GM12873 (cell line): ENCODE results near the gene C1QB.

ENCODE experiments used
- TF ChIP-seq, protein P1 (sequence below): IDR thresholded peaks from 2 replicates; pipeline ENCODE4 v1.5.1; 2012; ENCODE audit warnings: low read depth, mild to moderate bottlenecking, moderate library complexity, low read length, control low read depth; ENCODE audit not compliant: insufficient read depth; ENCODE audit errors: missing control alignments

The C1QB gene

GRCh38 chr1:22654692-22655091 is 1.7 kb downstream of the C1QB start:
- TF ChIP-seq, protein P1, sequence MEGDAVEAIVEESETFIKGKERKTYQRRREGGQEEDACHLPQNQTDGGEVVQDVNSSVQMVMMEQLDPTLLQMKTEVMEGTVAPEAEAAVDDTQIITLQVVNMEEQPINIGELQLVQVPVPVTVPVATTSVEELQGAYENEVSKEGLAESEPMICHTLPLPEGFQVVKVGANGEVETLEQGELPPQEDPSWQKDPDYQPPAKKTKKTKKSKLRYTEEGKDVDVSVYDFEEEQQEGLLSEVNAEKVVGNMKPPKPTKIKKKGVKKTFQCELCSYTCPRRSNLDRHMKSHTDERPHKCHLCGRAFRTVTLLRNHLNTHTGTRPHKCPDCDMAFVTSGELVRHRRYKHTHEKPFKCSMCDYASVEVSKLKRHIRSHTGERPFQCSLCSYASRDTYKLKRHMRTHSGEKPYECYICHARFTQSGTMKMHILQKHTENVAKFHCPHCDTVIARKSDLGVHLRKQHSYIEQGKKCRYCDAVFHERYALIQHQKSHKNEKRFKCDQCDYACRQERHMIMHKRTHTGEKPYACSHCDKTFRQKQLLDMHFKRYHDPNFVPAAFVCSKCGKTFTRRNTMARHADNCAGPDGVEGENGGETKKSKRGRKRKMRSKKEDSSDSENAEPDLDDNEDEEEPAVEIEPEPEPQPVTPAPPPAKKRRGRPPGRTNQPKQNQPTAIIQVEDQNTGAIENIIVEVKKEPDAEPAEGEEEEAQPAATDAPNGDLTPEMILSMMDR, result peak; percentile 46

DNA sequence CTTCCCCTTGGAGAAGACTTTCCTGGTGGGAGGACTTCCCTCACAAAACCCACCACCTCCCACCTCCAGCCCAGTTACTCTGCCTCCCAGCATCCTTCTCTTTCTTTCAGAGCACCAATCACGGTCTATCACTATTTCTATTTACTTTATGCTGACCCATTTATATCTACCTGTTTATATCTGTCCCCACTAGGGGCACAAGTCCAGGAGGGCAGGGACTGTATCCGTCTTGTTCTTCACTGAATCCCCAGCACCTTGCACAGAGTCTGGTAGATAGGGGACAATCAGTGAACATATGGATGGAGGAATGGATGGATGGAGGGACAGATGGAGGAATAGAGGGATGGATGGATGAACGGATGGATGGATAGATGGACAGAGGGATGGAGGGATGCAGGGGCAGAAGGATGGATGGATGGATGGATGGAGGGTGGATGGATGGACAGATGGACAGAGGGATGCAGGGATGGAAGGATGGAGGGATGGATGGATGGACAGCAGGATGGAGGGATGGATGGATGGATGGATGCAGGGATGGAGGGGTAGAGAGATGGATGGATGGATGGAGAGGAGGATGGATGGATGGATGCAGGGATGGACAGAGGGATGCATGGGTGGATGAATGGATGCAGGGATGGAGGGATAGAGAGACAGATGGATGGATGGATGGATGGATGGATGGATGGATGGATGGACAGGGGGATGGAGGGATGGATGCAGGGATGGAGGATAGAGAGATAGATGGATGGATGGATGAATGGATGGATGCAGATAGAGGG is 5.5 kb downstream of the C1QB start:
- TF ChIP-seq, protein P1, result peak; percentile 31

DNA sequence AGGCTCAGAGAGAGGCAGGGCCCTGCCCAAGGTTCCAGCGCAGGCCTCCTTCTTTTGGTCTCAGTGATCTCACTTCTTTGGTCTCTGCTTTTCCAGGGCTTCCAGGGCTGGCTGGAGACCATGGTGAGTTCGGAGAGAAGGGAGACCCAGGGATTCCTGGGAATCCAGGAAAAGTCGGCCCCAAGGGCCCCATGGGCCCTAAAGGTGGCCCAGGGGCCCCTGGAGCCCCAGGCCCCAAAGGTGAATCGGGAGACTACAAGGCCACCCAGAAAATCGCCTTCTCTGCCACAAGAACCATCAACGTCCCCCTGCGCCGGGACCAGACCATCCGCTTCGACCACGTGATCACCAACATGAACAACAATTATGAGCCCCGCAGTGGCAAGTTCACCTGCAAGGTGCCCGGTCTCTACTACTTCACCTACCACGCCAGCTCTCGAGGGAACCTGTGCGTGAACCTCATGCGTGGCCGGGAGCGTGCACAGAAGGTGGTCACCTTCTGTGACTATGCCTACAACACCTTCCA is 7.7 kb downstream of the C1QB start:
- TF ChIP-seq, protein P1, result no peak

GRCh38 chr1:22661880-22662279 is 8.8 kb downstream of the C1QB start:
- TF ChIP-seq, protein P1, result no peak

GRCh38 chr1:22662318-22662717 is 9.3 kb downstream of the C1QB start:
- TF ChIP-seq, protein P1, result no peak

DNA sequence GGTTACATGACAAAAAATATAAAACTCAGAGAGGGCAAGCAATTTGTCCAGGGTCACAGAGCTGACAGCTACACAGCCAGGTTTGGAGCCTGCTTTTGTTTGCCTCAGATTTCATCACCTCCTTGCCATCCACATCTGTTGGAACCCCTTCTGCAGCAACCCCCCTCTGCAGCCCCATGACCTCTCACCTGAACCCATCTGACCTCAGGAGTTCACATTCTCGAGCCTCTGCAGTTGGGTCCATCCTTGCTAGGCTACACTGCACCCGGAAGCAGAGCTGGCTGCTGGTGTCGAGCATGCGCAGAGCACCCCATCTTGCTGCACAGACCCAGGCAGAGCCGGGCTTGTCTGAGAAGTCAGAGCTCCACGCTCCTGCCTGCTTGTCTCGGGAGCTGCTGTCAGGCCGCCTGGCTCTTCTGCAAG is 10.0 kb downstream of the C1QB start:
- TF ChIP-seq, protein P1, result no peak

DNA sequence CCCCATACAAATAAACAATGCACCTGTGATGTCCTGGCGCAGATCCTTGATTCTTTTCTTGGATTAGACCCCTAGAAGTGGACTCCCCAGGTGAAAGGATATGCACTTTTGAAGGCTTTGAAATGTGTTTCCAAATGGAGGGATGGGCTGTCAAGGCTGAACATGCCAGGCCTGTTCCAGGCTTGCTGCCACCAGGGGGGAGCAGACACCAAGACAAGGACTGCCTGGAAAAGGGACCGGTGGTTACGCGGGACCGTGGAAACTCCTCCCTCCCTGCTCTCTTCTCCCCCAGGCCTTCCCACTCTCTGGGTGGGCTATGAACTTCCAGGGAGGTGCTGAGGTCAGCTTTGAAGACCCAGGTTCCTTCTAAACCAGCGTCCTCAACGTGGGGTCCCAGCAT is 12.7 kb downstream of the C1QB start:
- TF ChIP-seq, protein P1, result peak; percentile 39
